ENCODE data around the gene TLR5.

DNA sequence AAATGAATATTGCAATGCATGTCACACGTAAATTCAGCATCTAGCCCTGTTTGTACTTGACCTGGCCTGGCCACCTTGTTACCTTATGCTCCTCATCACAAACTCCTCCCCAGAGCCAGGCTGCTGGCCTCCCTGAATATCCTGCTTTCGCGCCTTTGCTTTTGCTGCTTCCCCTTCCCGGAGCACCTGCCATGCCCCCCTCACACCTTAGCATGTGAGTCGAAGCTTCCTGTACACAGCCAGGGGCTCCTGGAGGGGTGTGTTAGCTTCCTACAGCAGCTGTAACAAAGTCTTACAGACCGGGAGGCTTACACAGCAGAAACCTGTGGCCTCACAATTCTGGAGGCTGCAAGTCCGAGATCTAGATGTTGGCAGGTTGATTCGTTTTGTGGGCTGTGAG lies 60.1 kb downstream of the TLR5 start:
- TF ChIP-seq, protein P1, sequence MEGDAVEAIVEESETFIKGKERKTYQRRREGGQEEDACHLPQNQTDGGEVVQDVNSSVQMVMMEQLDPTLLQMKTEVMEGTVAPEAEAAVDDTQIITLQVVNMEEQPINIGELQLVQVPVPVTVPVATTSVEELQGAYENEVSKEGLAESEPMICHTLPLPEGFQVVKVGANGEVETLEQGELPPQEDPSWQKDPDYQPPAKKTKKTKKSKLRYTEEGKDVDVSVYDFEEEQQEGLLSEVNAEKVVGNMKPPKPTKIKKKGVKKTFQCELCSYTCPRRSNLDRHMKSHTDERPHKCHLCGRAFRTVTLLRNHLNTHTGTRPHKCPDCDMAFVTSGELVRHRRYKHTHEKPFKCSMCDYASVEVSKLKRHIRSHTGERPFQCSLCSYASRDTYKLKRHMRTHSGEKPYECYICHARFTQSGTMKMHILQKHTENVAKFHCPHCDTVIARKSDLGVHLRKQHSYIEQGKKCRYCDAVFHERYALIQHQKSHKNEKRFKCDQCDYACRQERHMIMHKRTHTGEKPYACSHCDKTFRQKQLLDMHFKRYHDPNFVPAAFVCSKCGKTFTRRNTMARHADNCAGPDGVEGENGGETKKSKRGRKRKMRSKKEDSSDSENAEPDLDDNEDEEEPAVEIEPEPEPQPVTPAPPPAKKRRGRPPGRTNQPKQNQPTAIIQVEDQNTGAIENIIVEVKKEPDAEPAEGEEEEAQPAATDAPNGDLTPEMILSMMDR (IDR thresholded peaks at IDR 0.05) = no peak
- no peak for TF ChIP-seq POLR2A (IDR thresholded peaks at IDR 0.05)
